Measurements from ENCODE around the gene CEP41.

Gene CEP41

GRCh38 chr7:130359276-130359857 is 81.4 kb downstream of the CEP41 start:
- no peak overlapping the region for H3K4me3 ChIP-seq (ENCODE audit: low read length)
- TF ChIP-seq ZNF274 (IDR thresholded peaks at IDR 0.05; ENCODE audit: low read depth, low read length): no peak

- H3K4me3 ChIP-seq (ENCODE audit: low read length): no peak overlapping the region
- no peak for TF ChIP-seq ZNF274 (IDR thresholded peaks at IDR 0.05; ENCODE audit: low read depth, low read length)
Observed at GRCh38 chr7:130358471-130358870, 82.3 kb downstream of the CEP41 start.

GRCh38 chr7:130356876-130357611 is 83.8 kb downstream of the CEP41 start:
- no peak for TF ChIP-seq ZNF274 (IDR thresholded peaks at IDR 0.05; ENCODE audit: low read depth, low read length)
- H3K4me3 ChIP-seq (ENCODE audit: low read length): no peak overlapping the region

- no peak overlapping the region for H3K4me3 ChIP-seq (ENCODE audit: low read length)
- no peak for TF ChIP-seq ZNF274 (IDR thresholded peaks at IDR 0.05; ENCODE audit: low read depth, low read length)
Observed at GRCh38 chr7:130356121-130356875, 84.5 kb downstream of the CEP41 start.

GRCh38 chr7:130353196-130353595 is 87.6 kb downstream of the CEP41 start:
- no peak overlapping the region for H3K4me3 ChIP-seq (ENCODE audit: low read length)
- no peak for TF ChIP-seq ZNF274 (IDR thresholded peaks at IDR 0.05; ENCODE audit: low read depth, low read length)

- H3K4me3 ChIP-seq (ENCODE audit: low read length): no peak overlapping the region
Observed at GRCh38 chr7:130352194-130353074, 88.4 kb downstream of the CEP41 start.

GRCh38 chr7:130351791-130352090 is 89.1 kb downstream of the CEP41 start:
- TF ChIP-seq ZNF274 (IDR thresholded peaks at IDR 0.05; ENCODE audit: low read depth, low read length): no peak
- no peak overlapping the region for H3K4me3 ChIP-seq (ENCODE audit: low read length)

More at GRCh38 chr7:130352194-130353074, 88.4 kb downstream of the CEP41 start:
- TF ChIP-seq ZNF274 (IDR thresholded peaks at IDR 0.05; ENCODE audit: low read depth, low read length): no peak

- no peak overlapping the region for H3K4me3 ChIP-seq (ENCODE audit: low read length)
- TF ChIP-seq ZNF274 (IDR thresholded peaks at IDR 0.05; ENCODE audit: low read depth, low read length): no peak
Observed at GRCh38 chr7:130350945-130351790, 89.6 kb downstream of the CEP41 start.

- H3K4me3 ChIP-seq (ENCODE audit: low read length): no peak overlapping the region
Observed at GRCh38 chr7:130349911-130350782, 90.7 kb downstream of the CEP41 start.

GRCh38 chr7:130346941-130347340 is 93.9 kb downstream of the CEP41 start:
- H3K4me3 ChIP-seq (ENCODE audit: low read length): no peak overlapping the region
- no peak for TF ChIP-seq ZNF274 (IDR thresholded peaks at IDR 0.05; ENCODE audit: low read depth, low read length)

More at GRCh38 chr7:130349911-130350782, 90.7 kb downstream of the CEP41 start:
- TF ChIP-seq ZNF274 (IDR thresholded peaks at IDR 0.05; ENCODE audit: low read depth, low read length): no peak

- H3K4me3 ChIP-seq (ENCODE audit: low read length): no peak overlapping the region
- TF ChIP-seq ZNF274 (IDR thresholded peaks at IDR 0.05; ENCODE audit: low read depth, low read length): no peak
Observed at GRCh38 chr7:130346177-130346905, 94.5 kb downstream of the CEP41 start.

- TF ChIP-seq ZNF274 (IDR thresholded peaks at IDR 0.05; ENCODE audit: low read depth, low read length): no peak
- no peak overlapping the region for H3K4me3 ChIP-seq (ENCODE audit: low read length)
Observed at GRCh38 chr7:130345725-130346124, 95.1 kb downstream of the CEP41 start.

Data from GM08714 (cell line).